ENCODE results near the gene AOPEP. TPM values are rescaled to one million over a fixed set of nuclear protein-coding genes. Genes with fewer than 3 reads are reported as not detected.

Gene AOPEP
- total RNA-seq, 2 experiments from 2014 or later: 9.5 TPM

DNA sequence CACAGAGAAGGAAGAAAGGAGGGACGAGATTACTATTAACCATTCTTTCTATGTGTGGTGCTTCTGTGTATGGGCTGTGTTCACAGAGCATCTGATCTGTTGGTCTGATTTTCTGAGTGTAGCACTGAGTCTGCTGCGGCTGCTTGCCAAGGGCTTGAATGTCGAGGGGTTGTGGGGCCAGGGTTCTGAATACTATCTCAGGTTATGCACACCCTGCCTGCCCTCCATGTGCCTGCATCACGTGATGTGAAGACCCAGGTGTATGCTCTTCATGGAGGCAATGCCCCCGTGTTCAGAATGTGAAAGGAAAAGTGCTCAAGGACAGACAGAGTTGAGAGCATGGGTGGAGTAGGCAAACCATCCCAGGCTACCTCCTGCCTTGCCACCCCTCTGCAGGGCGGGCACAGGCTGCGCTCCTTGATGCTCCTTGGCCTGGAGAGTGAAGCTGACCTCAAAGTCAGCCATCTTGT, 336.1 kb downstream of the AOPEP start:
- peaks cover 3% of the 10 kb centered on the region for H3K27me3 Mint-ChIP-seq
- no peak for DNase-seq
- no peaks in the 10 kb centered on the region for H3K36me3 Mint-ChIP-seq
- POLR2A ChIA-PET: no interaction called here
- ATAC-seq (ENCODE audit: low read depth): no peak
- H3K4me3 Mint-ChIP-seq: no peak overlapping the region
- H3K4me1 Mint-ChIP-seq: no peaks in the 10 kb centered on the region
- H3K27ac Mint-ChIP-seq: no peak overlapping the region
- no peaks in the 10 kb centered on the region for H3K9me3 Mint-ChIP-seq

GRCh38 chr9:95063300-95063699, 336.8 kb downstream of the AOPEP start:
- Mint-ChIP-seq H3K4me1 (no peaks in the 10 kb centered on the region), H3K4me3 (no peak overlapping the region), H3K36me3 (no peaks in the 10 kb centered on the region), H3K9me3 (no peaks in the 10 kb centered on the region), H3K27ac (no peak overlapping the region), H3K27me3 (no peaks in the 10 kb centered on the region)
- no peak for ATAC-seq (ENCODE audit: low read depth)
- POLR2A ChIA-PET: no interaction called here
- DNase-seq: no peak

DNA sequence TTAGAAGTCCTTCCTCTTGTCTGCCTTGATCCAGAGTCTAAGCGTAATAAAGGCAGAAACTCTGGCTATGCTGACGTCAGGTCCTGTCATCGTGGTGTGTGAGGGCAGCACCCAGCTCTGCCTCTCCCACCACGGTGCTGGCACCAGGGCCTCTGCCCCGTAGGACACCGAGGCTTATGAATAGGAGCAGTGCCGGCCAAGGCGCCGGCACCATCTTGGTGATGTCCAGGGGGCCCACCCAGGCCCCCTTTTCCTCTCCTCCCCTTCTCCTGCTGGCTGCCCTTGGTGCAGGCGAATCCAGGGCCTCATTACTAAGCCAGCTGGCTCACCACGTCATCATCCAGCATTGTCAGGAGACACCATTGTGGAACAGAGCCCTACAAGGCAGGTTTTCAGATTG, 338.7 kb downstream of the AOPEP start:
- Mint-ChIP-seq H3K27ac (no peak overlapping the region), H3K36me3 (no peaks in the 10 kb centered on the region), H3K27me3 (no peaks in the 10 kb centered on the region), H3K4me3 (no peak overlapping the region), H3K9me3 (no peaks in the 10 kb centered on the region), H3K4me1 (no peaks in the 10 kb centered on the region)
- DNase-seq (no peak), ATAC-seq (ENCODE audit: low read depth) (no peak)
- POLR2A ChIA-PET: no interaction called here

GRCh38 chr9:95067057-95067456, 340.6 kb downstream of the AOPEP start:
- DNase-seq (no peak), ATAC-seq (ENCODE audit: low read depth) (no peak)
- no peak overlapping the region for H3K4me3 Mint-ChIP-seq
- POLR2A ChIA-PET: no interaction called here
- H3K36me3 Mint-ChIP-seq: no peaks in the 10 kb centered on the region
- no peaks in the 10 kb centered on the region for H3K4me1 Mint-ChIP-seq
- H3K27ac Mint-ChIP-seq: no peak overlapping the region
- H3K27me3 Mint-ChIP-seq: no peaks in the 10 kb centered on the region
- no peaks in the 10 kb centered on the region for H3K9me3 Mint-ChIP-seq

DNA sequence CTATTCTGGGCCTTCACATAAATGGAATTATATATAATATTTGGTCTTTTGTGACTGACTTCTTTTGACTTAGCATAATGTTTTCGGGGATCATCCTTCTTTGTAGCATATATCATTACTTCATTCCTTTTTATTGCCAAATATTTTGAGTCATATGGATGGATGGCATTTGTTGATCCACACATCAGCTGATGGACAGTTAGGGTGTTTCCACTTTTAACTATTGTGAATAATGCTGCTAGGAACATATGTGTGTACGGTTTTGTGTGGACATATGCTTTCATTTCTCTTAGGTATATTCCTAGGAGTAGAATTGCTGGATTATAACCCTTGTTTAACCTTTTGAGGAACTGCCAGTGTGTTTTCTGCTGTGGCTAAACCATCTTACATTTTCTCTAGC, 341.4 kb downstream of the AOPEP start:
- no peaks in the 10 kb centered on the region for H3K36me3 Mint-ChIP-seq
- DNase-seq (no peak), ATAC-seq (ENCODE audit: low read depth) (no peak)
- H3K4me3 Mint-ChIP-seq: no peak overlapping the region
- H3K9me3 Mint-ChIP-seq: no peaks in the 10 kb centered on the region
- no peaks in the 10 kb centered on the region for H3K27me3 Mint-ChIP-seq
- POLR2A ChIA-PET: no interaction called here
- no peak overlapping the region for H3K27ac Mint-ChIP-seq
- H3K4me1 Mint-ChIP-seq: no peaks in the 10 kb centered on the region

GRCh38 chr9:95070549-95071021, 344.1 kb downstream of the AOPEP start:
- ATAC-seq (ENCODE audit: low read depth) (no peak), DNase-seq (no peak)
- Mint-ChIP-seq H3K9me3 (no peaks in the 10 kb centered on the region), H3K27me3 (no peaks in the 10 kb centered on the region), H3K36me3 (no peaks in the 10 kb centered on the region), H3K27ac (no peak overlapping the region), H3K4me3 (no peak overlapping the region), H3K4me1 (no peaks in the 10 kb centered on the region)
- POLR2A ChIA-PET: no interaction called here

DNA sequence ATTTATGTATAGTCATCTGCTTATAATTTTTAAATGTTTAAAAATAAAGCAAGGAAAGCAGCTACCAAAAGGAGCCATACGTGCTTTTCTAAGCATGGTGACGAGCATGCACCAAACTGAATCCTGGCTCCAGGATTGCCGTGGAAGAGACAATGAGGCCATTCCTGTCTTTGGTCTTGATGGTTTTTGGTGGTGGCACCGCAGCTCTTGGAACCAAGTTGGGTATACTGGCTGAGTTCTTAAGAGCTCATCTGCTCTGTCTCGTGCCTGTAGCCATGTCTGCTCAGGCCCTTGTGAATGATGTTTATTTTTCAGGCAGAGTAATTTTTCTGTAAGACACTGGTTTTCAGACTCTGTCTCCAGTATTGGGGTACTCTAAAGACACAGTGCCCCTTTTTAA, 345.0 kb downstream of the AOPEP start:
- H3K4me3 Mint-ChIP-seq: no peak overlapping the region
- POLR2A ChIA-PET: interaction anchor here (0.6 kb wide), 1 partner anchor 824 kb away, joined by 4 read pairs; no protein-coding TSS in a partner anchor
- no peak overlapping the region for H3K27ac Mint-ChIP-seq
- H3K27me3 Mint-ChIP-seq: no peaks in the 10 kb centered on the region
- DNase-seq (no peak), ATAC-seq (ENCODE audit: low read depth) (no peak)
- H3K9me3 Mint-ChIP-seq: no peaks in the 10 kb centered on the region
- no peaks in the 10 kb centered on the region for H3K36me3 Mint-ChIP-seq
- H3K4me1 Mint-ChIP-seq: no peaks in the 10 kb centered on the region

- Mint-ChIP-seq H3K4me1 (no peaks in the 10 kb centered on the region), H3K36me3 (no peaks in the 10 kb centered on the region), H3K27ac (no peak overlapping the region), H3K27me3 (no peaks in the 10 kb centered on the region), H3K4me3 (no peak overlapping the region), H3K9me3 (no peaks in the 10 kb centered on the region)
- DNase-seq (no peak), ATAC-seq (ENCODE audit: low read depth) (no peak)
- POLR2A ChIA-PET: no interaction called here
Observed at GRCh38 chr9:95071925-95072324, 345.4 kb downstream of the AOPEP start.

DNA sequence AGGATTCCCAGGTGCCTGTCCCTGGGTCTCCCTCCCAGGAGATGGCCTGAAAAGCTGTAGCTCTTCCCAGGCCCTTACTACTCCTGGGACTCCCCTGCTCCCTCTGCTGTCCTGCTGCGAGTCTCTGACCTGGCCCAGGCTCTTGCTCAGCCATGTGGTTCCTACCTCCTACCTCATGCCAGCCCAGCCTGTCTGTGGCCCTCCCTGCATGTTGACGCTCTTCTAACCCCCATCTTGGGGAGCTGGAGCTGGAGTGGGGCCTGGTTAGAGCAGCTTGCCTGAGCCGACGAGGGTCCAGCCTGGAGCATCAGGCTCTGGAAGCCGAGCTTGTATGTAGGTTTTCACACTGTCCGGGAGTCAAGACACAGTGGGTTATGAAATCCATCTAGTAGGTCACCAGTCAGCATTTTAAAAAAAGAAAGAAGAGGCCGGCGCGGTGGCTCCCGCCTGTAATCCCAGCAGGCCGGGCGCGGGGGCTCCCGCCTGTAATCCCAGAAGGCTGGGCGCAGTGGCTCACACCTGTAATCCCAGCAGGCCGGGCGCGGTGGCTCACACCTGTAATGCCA, 346.6 kb downstream of the AOPEP start:
- Mint-ChIP-seq H3K4me1 (no peaks in the 10 kb centered on the region), H3K4me3 (no peak overlapping the region), H3K9me3 (no peaks in the 10 kb centered on the region), H3K27me3 (no peaks in the 10 kb centered on the region), H3K36me3 (no peaks in the 10 kb centered on the region), H3K27ac (no peak overlapping the region)
- no peak for ATAC-seq (ENCODE audit: low read depth)
- POLR2A ChIA-PET: no interaction called here
- DNase-seq: no peak

DNA sequence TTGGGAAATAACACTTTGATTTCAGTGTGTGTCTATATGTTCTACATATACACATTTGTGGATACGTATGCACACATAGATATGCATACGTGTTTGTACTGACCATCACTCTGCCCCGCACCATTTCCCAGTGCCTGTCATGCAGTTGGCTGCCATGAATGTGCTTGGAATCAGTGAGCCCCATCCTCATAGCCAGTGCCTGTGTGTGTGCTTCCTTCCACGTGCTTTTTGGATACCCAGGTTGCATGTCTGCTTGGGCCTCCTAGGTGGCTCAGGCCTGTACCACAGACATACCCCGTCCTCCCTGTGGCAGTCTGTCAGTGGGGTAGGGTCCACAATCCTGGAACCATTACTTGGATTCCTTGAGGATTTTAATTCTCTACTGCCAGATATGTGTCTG, 347.4 kb downstream of the AOPEP start:
- ATAC-seq (ENCODE audit: low read depth): no peak
- no peaks in the 10 kb centered on the region for H3K9me3 Mint-ChIP-seq
- H3K27me3 Mint-ChIP-seq: no peaks in the 10 kb centered on the region
- POLR2A ChIA-PET: no interaction called here
- no peaks in the 10 kb centered on the region for H3K4me1 Mint-ChIP-seq
- H3K4me3 Mint-ChIP-seq: no peak overlapping the region
- no peak overlapping the region for H3K27ac Mint-ChIP-seq
- no peaks in the 10 kb centered on the region for H3K36me3 Mint-ChIP-seq
- DNase-seq: no peak

DNA sequence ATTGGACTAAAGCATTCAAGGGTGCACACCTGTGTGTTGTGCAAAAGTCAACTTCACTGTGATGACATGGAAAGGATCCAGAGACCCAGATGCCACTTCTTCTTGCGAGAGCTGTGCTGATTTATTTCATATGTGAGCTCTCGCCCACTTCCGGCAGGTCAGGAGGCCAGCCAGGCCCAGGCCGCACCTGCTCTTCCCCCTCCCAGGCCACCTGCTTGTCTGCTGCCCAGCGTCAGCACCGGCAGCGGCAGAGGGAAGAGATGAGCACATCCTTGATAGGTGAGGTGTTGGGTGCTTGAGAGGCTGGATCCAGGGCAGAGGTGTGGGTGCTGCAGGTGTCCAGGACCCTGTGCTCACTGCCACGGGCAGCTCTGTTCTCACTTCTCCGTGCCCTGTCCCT, 348.1 kb downstream of the AOPEP start:
- Mint-ChIP-seq H3K4me3 (no peak overlapping the region), H3K36me3 (no peaks in the 10 kb centered on the region), H3K9me3 (no peaks in the 10 kb centered on the region), H3K27me3 (no peaks in the 10 kb centered on the region), H3K4me1 (no peaks in the 10 kb centered on the region), H3K27ac (no peak overlapping the region)
- POLR2A ChIA-PET: no interaction called here
- DNase-seq: no peak
- ATAC-seq (ENCODE audit: low read depth): no peak

DNA sequence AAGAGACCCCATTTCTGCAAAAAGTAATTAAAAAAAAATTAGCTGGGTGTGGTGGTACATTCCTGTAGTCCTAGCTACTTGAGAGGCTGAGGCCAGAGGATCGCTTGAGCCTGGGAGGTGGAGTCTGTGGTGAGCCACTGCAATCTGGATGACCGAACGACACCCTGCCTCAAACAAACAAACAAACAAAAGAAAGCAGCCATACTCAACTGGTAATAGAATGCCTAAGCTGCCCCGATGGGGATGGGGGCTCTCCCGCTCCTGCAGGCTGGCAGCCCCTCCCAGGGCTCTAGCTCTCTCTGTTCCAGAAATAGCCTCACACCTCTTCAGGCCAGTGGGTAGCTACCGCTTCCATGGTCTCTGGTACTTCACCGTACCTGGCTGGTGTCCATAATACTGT, 349.2 kb downstream of the AOPEP start:
- H3K27me3 Mint-ChIP-seq: no peaks in the 10 kb centered on the region
- POLR2A ChIA-PET: no interaction called here
- no peaks in the 10 kb centered on the region for H3K36me3 Mint-ChIP-seq
- H3K27ac Mint-ChIP-seq: no peak overlapping the region
- no peak overlapping the region for H3K4me3 Mint-ChIP-seq
- no peak for DNase-seq
- no peaks in the 10 kb centered on the region for H3K9me3 Mint-ChIP-seq
- no peak for ATAC-seq (ENCODE audit: low read depth)
- no peaks in the 10 kb centered on the region for H3K4me1 Mint-ChIP-seq

DNA sequence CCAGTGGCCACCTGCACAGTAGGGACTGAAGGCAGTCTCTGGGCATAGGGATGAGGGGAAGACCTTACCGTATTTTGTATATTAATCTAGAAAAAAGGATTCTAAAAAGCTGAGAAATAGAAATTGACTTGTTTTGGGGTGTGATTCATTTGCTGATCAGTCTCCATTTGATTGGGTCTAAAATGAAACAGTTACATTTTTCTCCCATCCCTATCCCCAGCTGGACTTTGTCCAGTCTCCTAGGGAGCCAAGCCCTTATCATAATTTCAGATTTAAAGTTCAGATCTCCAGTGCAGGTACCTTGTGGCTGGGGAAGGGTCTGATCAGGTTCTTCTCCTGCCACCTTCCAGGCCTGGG, 350.2 kb downstream of the AOPEP start:
- Mint-ChIP-seq H3K27me3 (no peaks in the 10 kb centered on the region), H3K4me3 (no peak overlapping the region), H3K4me1 (no peaks in the 10 kb centered on the region), H3K9me3 (no peaks in the 10 kb centered on the region), H3K36me3 (no peaks in the 10 kb centered on the region), H3K27ac (no peak overlapping the region)
- ATAC-seq (ENCODE audit: low read depth) (no peak), DNase-seq (no peak)
- POLR2A ChIA-PET: no interaction called here

DNA sequence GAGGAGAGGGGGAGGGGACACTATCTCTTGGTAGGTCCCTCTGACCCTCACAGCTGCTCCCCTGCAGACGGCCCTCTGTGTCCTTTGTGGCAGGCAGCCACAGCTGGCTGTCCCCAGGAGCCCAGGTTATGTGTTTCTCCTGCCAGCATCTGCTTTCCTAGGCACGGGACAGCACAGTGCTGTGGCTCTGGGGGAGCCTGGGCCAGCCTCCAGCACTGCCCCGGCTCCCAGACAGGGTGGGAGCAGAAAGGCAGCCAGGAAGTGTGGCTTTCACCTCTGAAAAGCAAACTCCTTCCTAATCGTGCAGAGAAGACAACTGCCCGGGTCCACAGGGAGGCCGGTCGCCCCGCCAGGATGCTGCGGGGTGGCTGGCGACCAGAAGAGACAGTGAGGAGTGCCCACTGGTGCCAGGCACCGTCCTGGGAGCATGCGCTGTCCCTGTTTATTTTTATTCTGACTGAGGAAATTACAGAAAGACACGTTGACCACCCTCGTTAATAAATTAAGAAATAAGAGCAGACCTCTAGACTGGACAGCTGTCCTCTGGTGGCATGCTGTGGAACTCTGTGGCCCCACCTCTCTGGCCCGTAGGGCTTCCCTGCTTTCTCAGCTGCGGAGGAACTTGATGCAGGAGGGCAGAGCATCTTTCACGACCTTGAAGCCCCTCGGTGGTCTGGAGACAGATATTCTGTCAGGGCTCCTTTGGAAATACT, 350.7 kb downstream of the AOPEP start:
- POLR2A ChIA-PET: no interaction called here
- ATAC-seq (ENCODE audit: low read depth) (no peak), DNase-seq (no peak)
- H3K9me3 Mint-ChIP-seq: no peaks in the 10 kb centered on the region
- H3K27me3 Mint-ChIP-seq: no peaks in the 10 kb centered on the region
- H3K27ac Mint-ChIP-seq: no peak overlapping the region
- no peaks in the 10 kb centered on the region for H3K36me3 Mint-ChIP-seq
- H3K4me1 Mint-ChIP-seq: no peaks in the 10 kb centered on the region
- H3K4me3 Mint-ChIP-seq: no peak overlapping the region
